HG03520 (cell line): Measurements from ENCODE around the gene RELN.
"Not testable (repeated sequence)": the region's sequence is repeated elsewhere in the genome, so short reads cannot be mapped to it uniquely, and the experiment has no call there.

Source experiments
- ATAC-seq: cut with Tn5 transposase; IDR thresholded peaks from one replicate; pipeline ENCODE4 v1.9.1; 2021; ENCODE audit warnings: mild to moderate bottlenecking, moderate library complexity; ENCODE audit not compliant: unreplicated experiment

The RELN gene

GRCh38 chr7:103944230-103944900 is 45.1 kb downstream of the RELN start:
- no peak for ATAC-seq

DNA sequence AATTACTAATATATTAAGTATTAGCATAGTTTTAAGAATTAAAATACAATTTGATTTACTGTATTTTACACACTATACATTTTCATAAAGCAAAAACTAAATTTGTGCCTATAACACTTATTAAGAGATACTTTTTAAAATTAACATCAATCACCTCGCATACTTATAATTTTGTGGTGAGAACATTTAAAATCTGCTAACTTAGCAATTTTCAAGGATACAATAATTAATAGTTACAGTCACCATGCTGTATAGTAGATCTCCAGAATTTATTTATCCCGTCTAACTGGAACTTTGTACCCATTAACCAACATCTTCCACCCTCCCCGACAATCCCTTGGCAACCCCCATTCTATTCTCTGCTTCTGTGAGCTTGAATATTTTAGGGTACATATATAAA is 47.5 kb downstream of the RELN start:
- no peak for ATAC-seq

DNA sequence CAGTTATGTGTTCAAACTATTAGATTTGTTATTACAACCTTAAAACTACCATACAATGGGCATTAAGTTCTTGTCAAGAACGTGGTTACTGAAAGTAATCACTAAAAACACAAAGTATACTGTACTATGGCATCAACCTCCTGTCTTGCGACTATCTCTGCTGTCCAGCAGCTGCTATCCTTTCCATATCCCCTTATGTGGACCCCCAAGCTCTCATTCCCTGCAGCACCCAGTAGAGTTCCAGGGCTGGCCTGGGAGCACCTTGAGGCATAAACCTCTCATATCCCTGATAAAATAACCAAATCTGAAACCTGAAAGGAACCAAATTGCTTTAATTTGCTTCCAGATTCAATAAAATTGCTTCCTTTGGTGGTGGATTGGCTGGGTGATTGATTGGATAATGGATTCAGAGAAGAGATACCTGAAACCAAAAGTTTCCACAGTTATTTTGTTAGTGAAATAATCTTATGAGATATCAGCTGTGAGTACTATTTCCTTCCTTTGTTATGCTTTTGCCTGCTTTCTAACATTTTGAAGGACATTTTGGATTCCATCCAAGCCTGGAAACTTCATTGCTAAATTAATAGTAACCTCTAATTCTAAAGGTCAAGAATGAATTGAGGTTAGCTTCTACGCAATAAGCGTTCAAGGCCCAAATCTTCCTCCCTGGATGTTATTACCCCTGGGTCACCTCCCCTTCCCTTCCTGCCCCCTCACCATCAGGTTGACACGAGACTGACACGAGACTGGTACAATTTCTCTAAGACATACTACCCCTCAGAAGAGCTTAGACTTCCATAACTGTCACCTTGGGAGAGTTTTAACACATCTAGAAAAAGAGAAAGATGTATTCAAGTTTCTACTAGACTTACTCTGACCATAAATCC is 48.8 kb downstream of the RELN start:
- ATAC-seq = no peak

DNA sequence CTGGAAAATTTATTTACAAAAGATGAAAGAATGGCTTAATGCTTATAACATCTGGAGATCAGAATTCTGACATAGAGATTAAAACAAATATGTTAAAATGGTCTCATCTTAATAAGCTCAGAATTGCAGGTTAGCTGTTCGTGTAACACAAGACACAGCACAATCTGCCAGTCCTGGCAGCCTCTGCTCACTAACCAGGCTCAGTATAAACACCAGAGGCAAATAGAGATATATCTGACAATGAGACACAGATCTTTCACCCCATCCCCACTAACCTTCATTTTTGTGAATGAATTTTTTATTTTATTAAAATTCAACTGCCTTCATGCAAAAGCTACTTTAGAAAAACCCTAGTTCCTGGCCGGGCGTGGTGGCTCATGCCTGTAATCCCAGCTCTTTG is 51.8 kb downstream of the RELN start:
- ATAC-seq = no peak

- ATAC-seq = no peak
Measured at GRCh38 chr7:103936558-103936957, 52.9 kb downstream of the RELN start.

DNA sequence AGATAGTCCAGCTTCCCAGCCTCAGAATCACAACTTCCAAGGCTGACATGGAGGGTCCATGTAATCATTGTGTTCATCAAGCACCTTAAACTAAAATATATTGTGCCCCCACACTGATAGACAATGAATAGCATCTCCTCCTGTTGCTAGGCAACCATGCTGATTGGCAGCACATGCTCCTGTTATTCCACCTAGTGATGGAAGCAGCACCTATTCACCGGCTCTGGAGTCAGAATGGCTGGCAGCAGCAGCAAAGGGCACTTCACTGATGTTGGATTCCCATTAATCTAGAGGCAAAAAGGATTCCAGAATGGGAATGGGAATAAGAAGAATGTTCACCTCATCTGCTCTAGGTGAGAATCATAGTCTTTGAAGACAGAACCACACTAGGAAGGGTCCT is 55.0 kb downstream of the RELN start:
- no peak for ATAC-seq

DNA sequence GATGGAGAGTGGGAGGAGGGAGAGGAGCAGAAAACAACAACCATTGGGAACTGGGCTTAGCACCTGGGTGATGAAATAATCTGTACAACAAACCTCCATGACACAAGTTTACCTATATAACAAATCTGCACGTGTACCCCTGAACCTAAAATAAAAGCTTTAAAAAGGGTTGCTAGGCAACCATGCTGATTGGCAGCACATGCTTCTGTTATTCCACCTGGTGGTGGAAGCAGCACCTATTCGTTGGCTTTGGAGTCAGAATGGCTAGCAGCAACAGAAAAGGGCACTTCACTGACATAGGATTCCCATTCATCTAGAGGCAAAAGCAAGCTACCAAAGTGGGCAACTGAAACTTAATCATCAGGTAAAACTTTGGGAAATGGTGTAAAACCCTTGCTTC is 57.1 kb downstream of the RELN start:
- no peak for ATAC-seq

GRCh38 chr7:103929901-103930311 is 59.6 kb downstream of the RELN start:
- no peak for ATAC-seq

DNA sequence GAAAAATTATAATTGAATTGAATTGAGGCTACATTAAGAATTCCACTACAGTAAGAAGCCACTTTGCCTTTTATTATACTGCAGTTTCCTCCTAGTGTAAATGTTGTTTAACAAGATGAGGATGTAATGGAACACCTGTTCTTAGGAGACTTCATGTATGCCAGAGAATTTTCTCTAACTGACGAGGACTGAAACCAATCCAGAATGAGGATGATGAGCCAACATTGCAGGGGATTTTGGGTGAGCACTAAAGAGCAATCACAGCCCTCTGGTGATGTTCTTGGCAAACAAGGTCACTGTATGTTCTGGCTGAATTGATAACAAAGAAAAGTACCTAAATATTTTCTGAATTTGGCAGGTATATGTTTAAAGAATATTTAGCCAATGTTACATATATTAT is 60.9 kb downstream of the RELN start:
- ATAC-seq = no peak

DNA sequence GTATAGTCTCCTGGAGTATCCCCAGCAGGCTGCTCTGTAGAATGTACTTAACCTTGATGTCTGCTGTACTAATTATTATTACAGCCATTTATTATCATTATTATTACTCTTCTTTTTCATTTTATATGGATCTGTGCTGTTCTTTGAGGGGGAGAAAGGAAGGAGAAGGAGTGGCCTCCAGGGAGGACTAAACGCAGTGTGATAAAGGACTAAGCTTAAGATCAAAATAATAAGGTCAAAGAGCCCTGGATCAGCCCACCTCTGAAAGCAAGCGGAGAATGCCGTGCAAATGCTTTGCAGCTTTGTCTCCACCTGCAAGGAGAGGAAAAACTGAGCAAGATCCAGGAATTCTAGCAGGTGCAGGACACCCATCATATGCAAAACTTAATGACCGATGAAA is 65.3 kb downstream of the RELN start:
- ATAC-seq = no peak

DNA sequence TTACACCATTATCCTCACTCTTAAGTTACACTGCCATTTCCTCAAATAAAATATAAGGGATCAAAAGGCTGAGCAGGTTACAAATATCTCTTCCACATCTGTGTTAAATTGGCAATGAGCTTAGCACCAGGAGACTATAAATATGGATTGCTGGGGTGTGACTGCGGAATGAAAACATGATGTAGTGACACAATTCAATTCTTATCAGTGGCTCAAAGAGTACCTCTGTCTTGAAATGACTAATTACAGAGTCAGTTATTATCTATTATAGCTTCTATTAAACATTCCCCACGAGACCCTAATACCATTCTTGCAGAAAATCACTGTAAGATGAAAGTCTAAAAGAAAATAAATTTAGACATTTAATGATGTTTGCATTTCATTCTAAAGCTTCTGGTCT is 67.1 kb downstream of the RELN start:
- ATAC-seq = no peak

- ATAC-seq = no peak
Measured at GRCh38 chr7:103921692-103922091, 67.8 kb downstream of the RELN start.

DNA sequence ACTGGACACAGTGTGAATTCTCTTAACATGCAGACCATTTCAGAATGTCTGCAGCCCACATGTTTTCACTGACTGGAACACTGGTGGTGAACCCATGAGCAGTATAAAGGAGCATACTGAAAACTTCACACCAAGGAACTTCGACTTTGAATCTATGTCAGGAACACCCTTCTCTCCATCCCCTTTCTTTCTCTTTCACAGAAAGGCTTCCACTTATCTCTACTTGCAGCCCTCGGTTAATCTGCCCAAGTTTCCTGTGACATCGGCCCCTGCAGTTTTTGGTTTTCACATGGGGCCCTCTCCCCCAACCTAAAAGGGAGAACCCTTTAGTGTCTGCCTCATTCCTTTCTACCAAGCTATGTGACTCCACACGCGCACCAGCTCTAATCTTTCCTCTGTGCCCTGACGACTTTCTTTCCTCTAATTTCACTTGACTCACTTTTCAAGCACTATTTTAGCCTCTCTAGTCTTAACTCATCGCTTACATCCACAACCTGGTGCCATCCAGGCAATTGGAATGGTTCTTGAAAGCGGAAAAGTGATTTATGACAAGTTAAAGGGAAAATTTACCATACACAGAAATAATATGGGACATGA is 70.1 kb downstream of the RELN start:
- ATAC-seq = no peak

- no peak for ATAC-seq
Measured at GRCh38 chr7:103918631-103919271, 70.7 kb downstream of the RELN start.

- no peak for ATAC-seq
Measured at GRCh38 chr7:103915680-103916357, 73.6 kb downstream of the RELN start.

- no peak for ATAC-seq
Measured at GRCh38 chr7:103914147-103914899, 75.1 kb downstream of the RELN start.

DNA sequence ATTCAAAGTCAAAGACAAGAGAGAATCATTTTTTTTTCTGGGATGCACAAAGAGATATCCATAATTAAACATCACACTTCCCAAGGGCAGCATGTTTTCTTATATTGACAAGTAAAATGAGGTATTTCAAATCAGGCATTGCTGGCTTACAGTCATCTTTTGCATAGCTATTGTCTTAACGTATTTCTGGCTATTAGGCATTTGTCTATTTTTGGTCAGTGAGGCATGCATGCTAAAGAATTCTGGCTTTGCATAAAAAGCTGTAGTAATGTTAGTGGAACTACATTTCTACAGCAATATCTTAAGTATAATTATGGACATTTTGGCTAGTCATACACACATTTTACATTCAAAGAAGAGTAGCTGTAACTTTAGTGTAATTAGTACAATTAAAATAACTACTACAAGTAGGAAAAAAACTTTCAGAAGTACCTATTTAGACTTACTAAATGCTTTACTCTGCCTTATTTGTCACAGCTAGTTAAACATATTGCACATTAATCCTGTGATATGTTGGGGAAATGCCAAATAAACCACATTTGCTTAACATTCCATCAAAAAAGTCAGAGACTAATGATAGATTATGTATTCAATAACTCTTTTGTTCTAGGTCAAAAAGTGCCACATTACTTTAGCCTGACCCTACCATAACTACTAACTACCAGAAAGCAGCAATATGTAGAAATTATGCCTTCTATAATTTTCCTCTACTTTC is 76.4 kb downstream of the RELN start:
- ATAC-seq = no peak

DNA sequence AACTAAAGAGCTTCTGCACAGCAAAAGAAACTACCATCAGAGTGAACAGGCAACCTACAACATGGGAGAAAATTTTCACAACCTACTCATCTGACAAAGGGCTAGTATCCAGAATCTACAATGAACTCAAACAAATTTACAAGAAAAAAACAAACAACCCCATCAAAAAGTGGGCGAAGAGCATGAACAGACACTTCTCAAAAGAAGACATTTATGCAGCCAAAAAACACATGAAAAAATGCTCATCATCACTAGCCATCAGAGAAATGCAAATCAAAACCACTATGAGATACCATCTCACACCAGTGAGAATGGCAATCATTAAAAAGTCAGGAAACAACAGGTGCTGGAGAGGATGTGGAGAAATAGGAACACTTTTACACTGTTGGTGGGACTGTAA is 78.4 kb downstream of the RELN start:
- ATAC-seq = not testable (repeated sequence)

GRCh38 chr7:103905997-103906396 is 83.5 kb downstream of the RELN start:
- ATAC-seq = no peak

- no peak for ATAC-seq
Measured at GRCh38 chr7:103902917-103903316, 86.5 kb downstream of the RELN start.
